ENCODE results near the gene HSF5. TPM values are rescaled to one million over a fixed set of nuclear protein-coding genes. Genes with fewer than 3 reads are reported as not detected.

HSF5 gene
- total and polyA plus RNA-seq, 10 donors = 0.57 to 1.7 (median 1.2) TPM

GRCh38 chr17:58381124-58382035 lies 106.8 kb downstream of the HSF5 start:
- Histone ChIP-seq H3K4me1 (peaks cover 0 to 56% (median 13%) of the 10 kb centered on the region in 6 donors), H3K27me3 (replicated peaks in 1 of 7) (no peaks in the 10 kb centered on the region), H3K27ac (peak overlapping the region in 5 of 8 donors; percentile 9 to 63 (median 45)), H3K9me3 (no peaks in the 10 kb centered on the region), H3K4me3 (no peak overlapping the region), H3K36me3 (no peaks in the 10 kb centered on the region)
- intact Hi-C loops (cut with DNase I; ENCODE audit: low total_unique reads) = no loop called here
- DNase-seq = no peak
- 42 to 87% (median 61%) methylated on average over 3 of the region's 3 CpGs for WGBS, 5 donors
- no peak for TF ChIP-seq POLR2AphosphoS5 (IDR thresholded peaks at IDR 0.05)
- TF ChIP-seq CTCF (IDR thresholded peaks at IDR 0.05 in 8 of 11, conservative IDR thresholded peaks at IDR 0.05 in 3 of 11) = no peak
- no peak for TF ChIP-seq POLR2A (IDR thresholded peaks at IDR 0.05)

GRCh38 chr17:58380207-58381123 lies 107.7 kb downstream of the HSF5 start:
- peak overlapping the region in 2 of 8 donors; percentile 8 to 43 for H3K27ac ChIP-seq
- no peaks in the 10 kb centered on the region for H3K9me3 ChIP-seq
- WGBS, 5 donors = 87 to 92% (median 92%) methylated on average over 5 of the region's 5 CpGs
- H3K27me3 ChIP-seq (replicated peaks in 1 of 7) = no peaks in the 10 kb centered on the region
- peaks cover 0 to 56% (median 13%) of the 10 kb centered on the region in 6 donors for H3K4me1 ChIP-seq
- intact Hi-C loops (cut with DNase I; ENCODE audit: low total_unique reads) = no loop called here
- no peak for DNase-seq
- no peaks in the 10 kb centered on the region for H3K36me3 ChIP-seq
- no peak for TF ChIP-seq POLR2AphosphoS5 (IDR thresholded peaks at IDR 0.05)
- no peak for TF ChIP-seq POLR2A (IDR thresholded peaks at IDR 0.05)
- TF ChIP-seq CTCF (IDR thresholded peaks at IDR 0.05 in 8 of 11, conservative IDR thresholded peaks at IDR 0.05 in 3 of 11) = no peak
- H3K4me3 ChIP-seq = no peak overlapping the region

- no peak for DNase-seq
- peaks cover 0 to 50% (median 13%) of the 10 kb centered on the region in 6 donors for H3K4me1 ChIP-seq
- no peaks in the 10 kb centered on the region for H3K9me3 ChIP-seq
Measured at GRCh38 chr17:58379511-58379824, 108.7 kb downstream of the HSF5 start.

More at GRCh38 chr17:58379511-58379824, 108.7 kb downstream of the HSF5 start:
- 64 to 79% (median 72%) methylated on average over 3 of the region's 3 CpGs for WGBS, 5 donors
- Histone ChIP-seq H3K36me3 (no peaks in the 10 kb centered on the region), H3K27ac (no peak overlapping the region), H3K4me3 (no peak overlapping the region), H3K27me3 (replicated peaks in 1 of 7) (no peaks in the 10 kb centered on the region)
- TF ChIP-seq POLR2AphosphoS5 (IDR thresholded peaks at IDR 0.05) = no peak
- no peak for TF ChIP-seq POLR2A (IDR thresholded peaks at IDR 0.05)
- TF ChIP-seq CTCF (IDR thresholded peaks at IDR 0.05 in 8 of 11, conservative IDR thresholded peaks at IDR 0.05 in 3 of 11) = no peak
- intact Hi-C loops (cut with DNase I; ENCODE audit: low total_unique reads) = no loop called here

Data from spleen (tissue), 11 donors.